K562 (cell line): ENCODE data around the gene JRKL.

Source experiments
- ELF1 ChIP-seq: fragments of 200-800 bp; sonication (Bioruptor generic); IDR thresholded peaks from 2 replicates; pipeline ENCODE4 v1.6.1; 2016; ENCODE audit warnings: missing genetic modification characterization, missing compliant biosample characterization
- FOXP1 ChIP-seq: sonication (generic); formaldehyde crosslinking; IDR thresholded peaks from 2 replicates; pipeline ENCODE4 v1.8.0; 2022; ENCODE audit warnings: mild to moderate bottlenecking, missing genetic modification reagents
- HSF4 ChIP-seq: fragments of 250-450 bp; sonication (Bioruptor Pico); IDR thresholded peaks from 2 replicates; pipeline ENCODE4 v2.1.2; 2022; ENCODE audit warnings: mild to moderate bottlenecking, moderate library complexity, borderline replicate concordance
- MYC ChIP-seq, 2 experiments: fragments of 250-450 bp in 1 of 2; sonication (Bioruptor Pico) in 1 of 2; IDR thresholded peaks; 2 replicates each; pipeline versions ENCODE4 v1.5.1 to v1.6.1; 2012 to 2021; ENCODE audit warnings: low read depth in 2 of 2, borderline replicate concordance in 1 of 2, improper control_type of control experiment in 1 of 2, low read length in 1 of 2, mild to moderate bottlenecking in 1 of 2, moderate library complexity in 1 of 2
- NFIC ChIP-seq: fragments of 450-650 bp; IDR thresholded peaks from 2 replicates; pipeline ENCODE4 v1.6.1; 2017; ENCODE audit warnings: mild to moderate bottlenecking, inconsistent platforms
- PHF20 ChIP-seq: fragments of 450-650 bp; IDR thresholded peaks from 2 replicates; pipeline ENCODE4 v1.6.1; 2018; ENCODE audit not compliant: partially characterized antibody
- PML ChIP-seq: IDR thresholded peaks from 2 replicates; pipeline ENCODE4 v1.6.1; 2012; ENCODE audit warnings: low read length, inconsistent platforms
- ZNF124 ChIP-seq: sonication (generic); formaldehyde crosslinking; IDR thresholded peaks from 2 replicates; pipeline ENCODE4 v1.8.1; 2022; ENCODE audit warnings: missing genetic modification reagents
- ZSCAN32 ChIP-seq: fragments of 450-650 bp; formaldehyde crosslinking; IDR thresholded peaks from 2 replicates; pipeline ENCODE4 v1.4.0; 2020; ENCODE audit warnings: mild to moderate bottlenecking, moderate library complexity
- TF ChIP-seq, protein P1 (sequence below), 3 experiments: IDR thresholded peaks in 2 of 3; conservative IDR thresholded peaks in 1 of 3; 2 replicates each; pipeline ENCODE4 v1.5.1; 2011 to 2012; ENCODE audit warnings: low read length in 3 of 3, mild to moderate bottlenecking in 3 of 3, control low read depth in 2 of 3, improper control_type of control experiment in 1 of 3, inconsistent platforms in 1 of 3, low read depth in 1 of 3, mixed read lengths in 1 of 3, moderate library complexity in 1 of 3; ENCODE audit not compliant: insufficient read depth in 2 of 3
- TF ChIP-seq, protein P2 (sequence below): sonication (generic); formaldehyde crosslinking; IDR thresholded peaks from 2 replicates; pipeline ENCODE4 v1.8.0; 2022; ENCODE audit warnings: mild to moderate bottlenecking, missing genetic modification reagents

DNA sequence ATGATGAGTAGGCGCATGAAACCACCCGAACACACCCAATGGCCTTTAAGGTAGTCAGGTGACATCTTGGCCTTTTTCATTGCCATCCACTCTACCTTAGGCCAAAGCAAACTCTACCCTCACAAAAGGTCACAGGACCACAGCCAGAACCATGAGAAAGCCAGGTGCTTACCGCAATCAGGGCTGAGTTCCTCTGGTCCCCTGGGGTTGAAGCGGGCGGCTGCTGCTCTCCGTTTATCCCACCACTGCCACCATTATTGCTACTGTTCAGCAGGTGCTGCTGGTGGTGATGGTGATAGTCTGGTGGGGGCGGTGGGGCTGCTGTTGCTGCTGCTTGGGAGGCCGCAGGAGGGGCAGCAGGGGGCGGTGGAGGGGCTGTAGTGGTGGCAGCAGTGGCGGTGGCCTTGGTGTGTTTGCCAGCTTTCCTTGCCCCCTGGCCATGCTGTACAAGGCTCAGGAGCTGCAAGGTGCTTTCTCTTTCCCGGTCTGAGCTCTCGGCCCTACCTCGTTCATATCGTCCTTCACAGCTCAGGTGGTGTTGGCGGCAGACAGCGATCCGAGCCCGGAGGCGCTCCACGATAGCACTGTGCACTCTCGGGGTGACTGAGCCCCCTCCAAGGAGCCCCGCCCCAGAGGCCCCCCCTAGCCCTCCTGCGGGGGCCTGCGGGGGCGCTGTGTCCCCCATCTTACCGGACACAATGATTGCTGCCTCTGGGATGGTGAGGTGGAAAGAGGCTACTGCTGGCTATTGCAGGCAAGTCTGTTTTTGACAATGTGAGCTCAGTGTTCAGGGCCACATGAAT, 48.4 kb upstream of the JRKL start:
- TF ChIP-seq, protein P1, sequence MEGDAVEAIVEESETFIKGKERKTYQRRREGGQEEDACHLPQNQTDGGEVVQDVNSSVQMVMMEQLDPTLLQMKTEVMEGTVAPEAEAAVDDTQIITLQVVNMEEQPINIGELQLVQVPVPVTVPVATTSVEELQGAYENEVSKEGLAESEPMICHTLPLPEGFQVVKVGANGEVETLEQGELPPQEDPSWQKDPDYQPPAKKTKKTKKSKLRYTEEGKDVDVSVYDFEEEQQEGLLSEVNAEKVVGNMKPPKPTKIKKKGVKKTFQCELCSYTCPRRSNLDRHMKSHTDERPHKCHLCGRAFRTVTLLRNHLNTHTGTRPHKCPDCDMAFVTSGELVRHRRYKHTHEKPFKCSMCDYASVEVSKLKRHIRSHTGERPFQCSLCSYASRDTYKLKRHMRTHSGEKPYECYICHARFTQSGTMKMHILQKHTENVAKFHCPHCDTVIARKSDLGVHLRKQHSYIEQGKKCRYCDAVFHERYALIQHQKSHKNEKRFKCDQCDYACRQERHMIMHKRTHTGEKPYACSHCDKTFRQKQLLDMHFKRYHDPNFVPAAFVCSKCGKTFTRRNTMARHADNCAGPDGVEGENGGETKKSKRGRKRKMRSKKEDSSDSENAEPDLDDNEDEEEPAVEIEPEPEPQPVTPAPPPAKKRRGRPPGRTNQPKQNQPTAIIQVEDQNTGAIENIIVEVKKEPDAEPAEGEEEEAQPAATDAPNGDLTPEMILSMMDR (IDR thresholded peaks at IDR 0.05 in 2 of 3, conservative IDR thresholded peaks at IDR 0.05 in 1 of 3; ENCODE audit: insufficient read depth in 2 of 3, low read depth in 1 of 3, low read length in 3 of 3): peak; percentile 69 to 98 (median 79)
- TF ChIP-seq MYC (IDR thresholded peaks at IDR 0.05; ENCODE audit: low read depth, low read length) (peak; percentile 50), MYC (CRISPR knock-in tag; IDR thresholded peaks at IDR 0.05; ENCODE audit: borderline replicate concordance, low read depth) (no peak), ZNF124 (no peak), PML (no peak), ZSCAN32 (CRISPR knock-in tag) (no peak), PHF20 (peak; percentile 11), FOXP1 (CRISPR knock-in tag) (peak; percentile 66; the same call in 1 of the 2 replicates), ELF1 (tag) (no peak), NFIC (no peak), HSF4 (CRISPR knock-in tag) (no peak)
- TF ChIP-seq, protein P2, sequence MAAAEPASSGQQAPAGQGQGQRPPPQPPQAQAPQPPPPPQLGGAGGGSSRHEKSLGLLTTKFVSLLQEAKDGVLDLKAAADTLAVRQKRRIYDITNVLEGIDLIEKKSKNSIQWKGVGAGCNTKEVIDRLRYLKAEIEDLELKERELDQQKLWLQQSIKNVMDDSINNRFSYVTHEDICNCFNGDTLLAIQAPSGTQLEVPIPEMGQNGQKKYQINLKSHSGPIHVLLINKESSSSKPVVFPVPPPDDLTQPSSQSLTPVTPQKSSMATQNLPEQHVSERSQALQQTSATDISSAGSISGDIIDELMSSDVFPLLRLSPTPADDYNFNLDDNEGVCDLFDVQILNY: no peak
